HG03558 (cell line): ENCODE measurements around the gene TMEM163.
"Not testable (repeated sequence)": the region's sequence is repeated elsewhere in the genome, so short reads cannot be mapped to it uniquely, and the experiment has no call there.

ENCODE experiments used
- ATAC-seq: cut with Tn5 transposase; IDR thresholded peaks from one replicate; pipeline ENCODE4 v1.9.1; 2021; ENCODE audit warnings: moderate number of reproducible peaks; ENCODE audit not compliant: unreplicated experiment; ENCODE audit errors: extremely low read depth

Gene TMEM163

GRCh38 chr2:134718817-134719814 lies at the start of gene TMEM163:
Gene TMEM163 (minus strand): TSS chr2:134719000.
- no peak for ATAC-seq

- ATAC-seq = no peak
These were observed 47.8 kb upstream of the TMEM163 start for GRCh38 chr2:134766583-134766982.

- no peak for ATAC-seq
These were observed 47.2 kb upstream of the TMEM163 start for GRCh38 chr2:134765987-134766386.

GRCh38 chr2:134764164-134764563 lies 45.4 kb upstream of the TMEM163 start:
- no peak for ATAC-seq

GRCh38 chr2:134763164-134763710 lies 44.4 kb upstream of the TMEM163 start:
- no peak for ATAC-seq

GRCh38 chr2:134762508-134762907 lies 43.7 kb upstream of the TMEM163 start:
- no peak for ATAC-seq

GRCh38 chr2:134760385-134760784 lies 41.6 kb upstream of the TMEM163 start:
- ATAC-seq = no peak

GRCh38 chr2:134758633-134759032 lies 39.8 kb upstream of the TMEM163 start:
- peak; percentile 83 for ATAC-seq

GRCh38 chr2:134751981-134752380 lies 33.2 kb upstream of the TMEM163 start:
- ATAC-seq = not testable (repeated sequence)

- ATAC-seq = no peak
These were observed 26.7 kb upstream of the TMEM163 start for GRCh38 chr2:134745546-134745945.

GRCh38 chr2:134745023-134745422 lies 26.2 kb upstream of the TMEM163 start:
- no peak for ATAC-seq

GRCh38 chr2:134739879-134740301 lies 21.1 kb upstream of the TMEM163 start:
- peak; percentile 93 for ATAC-seq

GRCh38 chr2:134739236-134739878 lies 20.6 kb upstream of the TMEM163 start:
- ATAC-seq = no peak

- ATAC-seq = no peak
These were observed 19.5 kb upstream of the TMEM163 start for GRCh38 chr2:134738141-134738870.

GRCh38 chr2:134737671-134738070 lies 18.9 kb upstream of the TMEM163 start:
- no peak for ATAC-seq

- no peak for ATAC-seq
These were observed 17.5 kb upstream of the TMEM163 start for GRCh38 chr2:134736167-134736880.

- no peak for ATAC-seq
These were observed 9.4 kb upstream of the TMEM163 start for GRCh38 chr2:134728163-134728562.

- no peak for ATAC-seq
These were observed 8.6 kb upstream of the TMEM163 start for GRCh38 chr2:134727385-134727784.

- no peak for ATAC-seq
These were observed 7.8 kb upstream of the TMEM163 start for GRCh38 chr2:134726645-134727044.

GRCh38 chr2:134725876-134726275 lies 7.1 kb upstream of the TMEM163 start:
- no peak for ATAC-seq
